ENCODE data around the gene GALT. TPM values are rescaled to one million over a fixed set of nuclear protein-coding genes. Genes with fewer than 3 reads are reported as not detected.
A peak's percentile ranks its signal among the peaks of the same experiment; 100 is the strongest.

Gene GALT
- total RNA-seq, 1 donor from 2014 or later, result 51.5 TPM

DNA sequence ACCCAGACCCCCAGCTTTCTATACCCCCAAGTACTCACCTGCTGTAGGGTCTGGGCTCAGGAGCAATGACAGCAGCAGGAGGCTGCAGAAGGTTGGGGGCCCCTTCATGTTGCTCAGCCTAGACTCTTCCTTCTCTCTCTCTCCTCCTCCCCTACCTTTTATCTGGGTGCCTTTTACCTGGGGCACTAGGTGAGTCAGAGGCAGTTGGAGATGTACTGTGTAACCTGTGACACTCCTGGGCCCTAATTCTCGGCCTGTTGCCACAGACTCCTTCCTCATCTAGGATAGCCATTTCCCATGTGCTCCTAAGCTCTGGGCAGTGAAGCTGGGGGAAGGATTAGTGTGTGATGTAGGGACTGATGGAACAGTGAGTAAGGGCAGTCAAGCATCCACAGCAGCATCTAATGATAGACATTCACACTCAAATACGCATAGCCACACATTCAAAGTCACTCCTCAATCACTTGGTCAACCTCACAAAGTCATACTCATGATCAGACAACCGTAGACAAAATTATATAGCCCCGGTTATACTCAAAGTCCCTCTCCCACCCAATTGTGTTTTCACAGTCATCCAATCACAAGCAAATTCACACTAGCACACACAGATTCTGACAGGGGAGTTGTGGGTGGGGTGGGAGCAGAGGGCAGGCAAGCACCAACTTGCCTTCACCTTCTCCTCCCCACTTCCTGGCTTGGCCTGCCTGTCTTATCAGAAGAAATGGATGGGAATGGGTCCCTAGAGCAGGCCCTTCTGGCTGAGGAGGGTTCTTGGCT, 16.2 kb downstream of the GALT start, which contains the start of gene CCL27:
Gene CCL27, minus strand, starts transcription at position 132 of the 777 bp plus-strand sequence. Its CDS starts 24 bp downstream, at position 108.
- Histone ChIP-seq H3K4me3 (no peak within 1 kb of the TSS), H3K27ac (replicated peaks) (peak within 1 kb of the TSS; percentile 98), H3K27me3 (ENCODE audit: low read depth) (no peaks in the 10 kb centered on the region), H3K36me3 (peaks cover 22% of the 10 kb centered on the region), H3K4me1 (peaks cover 29% of the 10 kb centered on the region), H3K9me3 (replicated peaks) (no peaks in the 10 kb centered on the region)
- TF ChIP-seq, protein P1, sequence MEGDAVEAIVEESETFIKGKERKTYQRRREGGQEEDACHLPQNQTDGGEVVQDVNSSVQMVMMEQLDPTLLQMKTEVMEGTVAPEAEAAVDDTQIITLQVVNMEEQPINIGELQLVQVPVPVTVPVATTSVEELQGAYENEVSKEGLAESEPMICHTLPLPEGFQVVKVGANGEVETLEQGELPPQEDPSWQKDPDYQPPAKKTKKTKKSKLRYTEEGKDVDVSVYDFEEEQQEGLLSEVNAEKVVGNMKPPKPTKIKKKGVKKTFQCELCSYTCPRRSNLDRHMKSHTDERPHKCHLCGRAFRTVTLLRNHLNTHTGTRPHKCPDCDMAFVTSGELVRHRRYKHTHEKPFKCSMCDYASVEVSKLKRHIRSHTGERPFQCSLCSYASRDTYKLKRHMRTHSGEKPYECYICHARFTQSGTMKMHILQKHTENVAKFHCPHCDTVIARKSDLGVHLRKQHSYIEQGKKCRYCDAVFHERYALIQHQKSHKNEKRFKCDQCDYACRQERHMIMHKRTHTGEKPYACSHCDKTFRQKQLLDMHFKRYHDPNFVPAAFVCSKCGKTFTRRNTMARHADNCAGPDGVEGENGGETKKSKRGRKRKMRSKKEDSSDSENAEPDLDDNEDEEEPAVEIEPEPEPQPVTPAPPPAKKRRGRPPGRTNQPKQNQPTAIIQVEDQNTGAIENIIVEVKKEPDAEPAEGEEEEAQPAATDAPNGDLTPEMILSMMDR (IDR thresholded peaks at IDR 0.05; ENCODE audit: borderline replicate concordance), result no peak
- DNase-seq, result no peak
- intact Hi-C loops (cut with micrococcal nuclease), result no loop called here

DNA sequence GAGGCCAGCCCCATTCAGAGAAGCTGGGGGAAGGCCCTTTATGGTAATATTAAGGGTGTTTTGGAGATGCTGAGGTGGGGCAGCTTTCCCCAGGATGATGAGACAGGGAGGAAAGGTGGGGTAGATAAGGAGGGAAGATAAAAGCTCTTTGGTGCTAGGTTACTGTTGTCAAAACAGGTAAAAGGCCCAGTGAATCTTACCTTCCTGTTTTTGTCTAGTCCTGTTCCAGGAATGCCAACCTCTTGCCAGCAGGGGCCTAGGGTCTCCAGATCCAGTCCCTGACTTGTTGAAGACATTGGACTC, 16.8 kb downstream of the GALT start:
- intact Hi-C loops (cut with micrococcal nuclease), result no loop called here
- peaks cover 29% of the 10 kb centered on the region for H3K4me1 ChIP-seq
- peaks cover 25% of the 10 kb centered on the region for H3K36me3 ChIP-seq
- no peak for DNase-seq
- no peak overlapping the region for H3K27ac ChIP-seq (replicated peaks)
- H3K9me3 ChIP-seq (replicated peaks), result no peaks in the 10 kb centered on the region
- TF ChIP-seq, protein P1 (IDR thresholded peaks at IDR 0.05; ENCODE audit: borderline replicate concordance), result no peak
- no peak overlapping the region for H3K4me3 ChIP-seq
- H3K27me3 ChIP-seq (ENCODE audit: low read depth), result no peaks in the 10 kb centered on the region

DNA sequence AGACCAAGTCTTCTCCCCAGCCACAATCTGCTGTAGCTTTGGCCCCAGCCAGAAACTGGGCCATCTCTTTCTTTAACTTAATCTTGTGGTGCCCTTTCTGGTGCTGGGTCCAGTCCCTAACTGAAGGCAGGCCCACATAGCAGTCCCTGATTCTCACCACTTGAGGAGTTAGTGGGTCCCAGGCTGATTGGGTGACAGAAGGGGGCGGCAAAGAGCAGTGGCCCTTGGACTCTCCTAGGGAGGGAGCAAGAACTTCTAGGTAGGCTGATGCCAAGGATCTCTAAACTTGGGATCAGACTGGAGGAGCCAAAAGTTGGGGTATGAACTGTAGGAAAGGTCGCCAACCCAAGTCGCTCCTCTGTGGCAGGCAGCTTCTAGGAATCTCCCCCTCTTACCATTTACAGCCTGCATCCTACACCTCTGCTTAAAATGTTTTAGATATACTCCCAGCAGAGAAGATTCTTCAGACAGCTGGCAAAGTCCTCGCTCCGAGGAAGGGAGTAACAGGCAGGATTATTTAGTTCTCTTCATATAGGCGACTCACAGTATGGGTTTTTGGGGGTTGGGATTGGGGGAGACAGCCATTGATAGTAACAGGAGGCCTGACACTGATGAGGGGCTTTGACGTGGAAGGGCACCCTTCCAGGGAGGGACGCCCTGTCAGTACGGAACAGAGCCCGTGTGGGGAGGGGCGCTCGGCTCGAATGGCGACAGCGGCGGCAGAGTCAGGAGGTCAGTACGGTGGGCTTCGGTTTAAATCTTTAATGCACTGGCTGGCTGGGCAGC, 18.0 kb downstream of the GALT start:
- Histone ChIP-seq H3K27ac (replicated peaks) (peak overlapping the region; percentile 98), H3K27me3 (ENCODE audit: low read depth) (no peaks in the 10 kb centered on the region), H3K36me3 (peaks cover 27% of the 10 kb centered on the region), H3K9me3 (replicated peaks) (no peaks in the 10 kb centered on the region), H3K4me3 (peak overlapping the region; percentile 79), H3K4me1 (peaks cover 29% of the 10 kb centered on the region)
- intact Hi-C loops (cut with micrococcal nuclease), result no loop called here
- peak; percentile 79 for DNase-seq
- TF ChIP-seq, protein P1 (IDR thresholded peaks at IDR 0.05; ENCODE audit: borderline replicate concordance), result peak; percentile 80

DNA sequence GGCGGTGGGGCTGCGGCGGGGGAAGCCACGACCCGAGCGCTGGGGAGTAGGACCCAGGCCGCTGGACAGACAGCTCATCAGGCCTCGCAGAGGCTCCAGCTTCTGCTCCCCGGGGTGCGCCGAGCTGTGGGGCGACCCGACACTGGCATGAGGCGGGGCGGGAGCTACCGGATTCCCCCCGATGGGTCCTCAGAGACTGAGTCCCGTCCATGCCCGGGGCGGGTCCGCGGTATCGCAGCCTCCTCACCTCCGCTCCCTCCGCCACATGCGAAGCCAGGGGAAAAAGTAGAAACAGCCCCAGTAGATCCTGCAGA, 18.5 kb downstream of the GALT start:
- intact Hi-C loops (cut with micrococcal nuclease), result no loop called here
- Histone ChIP-seq H3K27me3 (ENCODE audit: low read depth) (no peaks in the 10 kb centered on the region), H3K9me3 (replicated peaks) (peaks cover 4% of the 10 kb centered on the region), H3K4me3 (peak overlapping the region; percentile 79), H3K27ac (replicated peaks) (peak overlapping the region; percentile 98), H3K36me3 (peaks cover 22% of the 10 kb centered on the region), H3K4me1 (peaks cover 29% of the 10 kb centered on the region)
- TF ChIP-seq, protein P1 (IDR thresholded peaks at IDR 0.05; ENCODE audit: borderline replicate concordance), result no peak
- no peak for DNase-seq

DNA sequence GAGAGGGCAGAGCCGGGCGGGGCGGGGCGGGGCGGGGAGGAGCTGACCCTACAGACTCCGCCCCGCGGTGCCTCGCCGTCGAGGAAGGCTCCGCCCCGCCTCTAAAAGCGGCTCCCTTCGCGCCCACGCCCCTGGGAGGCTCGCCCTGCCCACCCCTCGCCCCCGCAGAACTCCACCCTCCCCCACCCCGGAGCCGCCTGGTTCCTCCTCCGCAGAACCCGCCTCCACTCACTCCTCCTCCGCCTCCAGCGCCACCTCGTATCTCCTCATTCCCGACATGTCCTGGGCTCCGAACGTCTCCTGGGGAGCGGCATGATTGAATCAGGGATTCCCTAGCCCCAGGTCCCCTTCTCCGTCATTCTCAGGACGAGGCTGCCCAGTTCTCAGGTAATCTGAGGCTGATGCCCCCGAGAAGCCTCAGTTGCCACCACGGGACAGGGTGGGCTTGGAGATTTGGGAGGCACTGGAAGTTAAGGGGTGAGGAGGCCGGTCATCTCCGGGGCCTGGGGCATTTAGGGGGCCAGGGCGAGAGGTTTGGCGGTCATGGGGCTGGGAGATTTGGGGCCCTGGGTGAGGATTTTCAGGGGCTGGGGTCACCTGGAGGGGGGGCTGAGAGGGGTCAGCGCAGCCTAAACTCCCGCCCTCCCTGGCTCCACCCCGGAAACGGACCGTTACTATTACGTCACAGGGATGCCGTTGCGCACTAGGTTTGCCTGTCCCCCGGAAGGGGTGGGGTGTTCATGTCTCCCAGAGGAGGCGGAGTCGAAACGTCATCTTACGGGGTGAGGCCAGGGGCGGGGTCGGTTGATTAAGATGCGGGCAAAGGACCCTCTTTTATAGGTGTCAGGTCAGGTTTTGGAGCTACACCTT, 19.1 kb downstream of the GALT start:
- intact Hi-C loops (cut with micrococcal nuclease), result no loop called here

More for the DNA sequence above, 19.1 kb downstream of the GALT start:
- peak overlapping the region; percentile 98 for H3K27ac ChIP-seq (replicated peaks)
- peak overlapping the region; percentile 79 for H3K4me3 ChIP-seq
- H3K9me3 ChIP-seq (replicated peaks), result peaks cover 9% of the 10 kb centered on the region
- TF ChIP-seq, protein P1 (IDR thresholded peaks at IDR 0.05; ENCODE audit: borderline replicate concordance), result no peak
- peaks cover 16% of the 10 kb centered on the region for H3K36me3 ChIP-seq
- H3K4me1 ChIP-seq, result peaks cover 29% of the 10 kb centered on the region
- no peaks in the 10 kb centered on the region for H3K27me3 ChIP-seq (ENCODE audit: low read depth)
- DNase-seq, result peak; percentile 94
